A673 (cell line): ENCODE results near the gene CARD6. TPM values are rescaled to one million over a fixed set of nuclear protein-coding genes. Genes with fewer than 3 reads are reported as not detected.
"Not testable (repeated sequence)": the region's sequence is repeated elsewhere in the genome, so short reads cannot be mapped to it uniquely, and the experiment has no call there.

Experiments used
- BruUV-seq: library from RNA; stranded (reverse); fragments of 400-500 nt; replicated peaks from 2 replicates; lab custom pipeline; 2021; lab: Mats Ljungman, UMichigan
- CTCF ChIA-PET: fragments of 300-600 bp; sonication (Branson Sonifier 250); formaldehyde crosslinking; loops from one replicate; lab custom pipeline; 2022; ENCODE audit warnings: antibody characterized with exemption; lab: Charles Lee
- POLR2A ChIA-PET: fragments of 300-600 bp; sonication (Branson Sonifier 250); formaldehyde crosslinking; loops from one replicate; lab custom pipeline; 2022; ENCODE audit warnings: antibody characterized with exemption; ENCODE audit not compliant: low non-redundant PET; lab: Charles Lee
- DNase-seq: peaks from one replicate; pipeline ENCODE4 v3.0.0-alpha.2; 2015; ENCODE audit warnings: low spot score
- H3K27ac ChIP-seq: fragments of 200-600 bp; sonication (generic); 2 replicates; pipeline ENCODE4 v1.5.1; 2016; ENCODE audit warnings: mixed run types, low read depth, mild to moderate bottlenecking, mixed read lengths, antibody characterized with exemption, low read length; ENCODE audit not compliant: poor library complexity, severe bottlenecking
- H3K27me3 ChIP-seq: fragments of 200-600 bp; sonication (generic); replicated peaks from 2 replicates; pipeline ENCODE4 v1.6.1; 2017; ENCODE audit warnings: mixed run types, low read depth, mild to moderate bottlenecking, mixed read lengths, antibody characterized with exemption, low read length; ENCODE audit not compliant: insufficient read depth, poor library complexity
- H3K36me3 ChIP-seq: fragments of 200-600 bp; sonication (generic); 2 replicates; pipeline ENCODE4 v1.6.1; 2016; ENCODE audit warnings: mixed run types, mild to moderate bottlenecking, mixed read lengths, antibody characterized with exemption, low read length; ENCODE audit not compliant: insufficient read depth, poor library complexity, severe bottlenecking
- H3K4me1 ChIP-seq: fragments of 200-600 bp; sonication (generic); 2 replicates; pipeline ENCODE4 v1.6.1; 2017; ENCODE audit warnings: mixed run types, mild to moderate bottlenecking, mixed read lengths, antibody characterized with exemption, low read length; ENCODE audit not compliant: insufficient read depth, poor library complexity, severe bottlenecking
- H3K4me3 ChIP-seq: fragments of 200-600 bp; sonication (generic); 2 replicates; pipeline ENCODE4 v1.5.1; 2016; ENCODE audit warnings: low read depth, mixed run types, mild to moderate bottlenecking, mixed read lengths, low read length; ENCODE audit not compliant: poor library complexity, severe bottlenecking
- H3K9me3 ChIP-seq: fragments of 200-600 bp; sonication (generic); 2 replicates; pipeline ENCODE4 v1.6.1; 2016; ENCODE audit warnings: mixed run types, low read depth, mild to moderate bottlenecking, mixed read lengths, antibody characterized with exemption, low read length; ENCODE audit not compliant: poor library complexity, severe bottlenecking
- CTCF ChIP-seq: fragments of 300-800, 200-600 bp; sonication (generic); conservative IDR thresholded peaks from 2 replicates; pipeline ENCODE4 v1.5.1; 2017; ENCODE audit warnings: low read depth, mild to moderate bottlenecking, antibody characterized with exemption, low read length, moderate library complexity, mixed read lengths
- EZH2 ChIP-seq: fragments of 200-600 bp; sonication (generic); IDR thresholded peaks from 2 replicates; pipeline ENCODE4 v1.6.1; 2017; ENCODE audit warnings: borderline replicate concordance, low read depth, mild to moderate bottlenecking, mixed read lengths, antibody characterized with exemption, low read length; ENCODE audit not compliant: poor library complexity, severe bottlenecking
- intact Hi-C: fragments of 100-400 bp; cut with micrococcal nuclease; formaldehyde crosslinking; loops from one replicate; pipeline ENCODE4 v1.10.0; 2022; ENCODE audit not compliant: unreplicated experiment
- total RNA-seq: library from RNA; stranded (reverse); gene quantifications from 2 replicates; pipeline ENCODE4 v1.2.3, GENCODE V29; 2021

The CARD6 gene
- total RNA-seq, 1 experiment from 2014 or later: 8.9 TPM

- Histone ChIP-seq H3K27ac (no peak overlapping the region), H3K36me3 (no peaks in the 10 kb centered on the region), H3K9me3 (no peaks in the 10 kb centered on the region), H3K4me3 (no peak overlapping the region), H3K4me1 (peaks cover 9% of the 10 kb centered on the region), H3K27me3 (no peaks in the 10 kb centered on the region)
- intact Hi-C loops: loop anchor here (10.0 kb wide), 2 partner anchors 1156 to 1286 kb away; no protein-coding TSS in a partner anchor
- no peak for DNase-seq
- POLR2A ChIA-PET: no interaction called here
- CTCF ChIA-PET: no interaction called here
- TF ChIP-seq CTCF (no peak), EZH2 (no peak)
- no TSS peak for BruUV-seq
Measured at GRCh38 chr5:40871177-40871576, 30.0 kb downstream of the CARD6 start.

DNA sequence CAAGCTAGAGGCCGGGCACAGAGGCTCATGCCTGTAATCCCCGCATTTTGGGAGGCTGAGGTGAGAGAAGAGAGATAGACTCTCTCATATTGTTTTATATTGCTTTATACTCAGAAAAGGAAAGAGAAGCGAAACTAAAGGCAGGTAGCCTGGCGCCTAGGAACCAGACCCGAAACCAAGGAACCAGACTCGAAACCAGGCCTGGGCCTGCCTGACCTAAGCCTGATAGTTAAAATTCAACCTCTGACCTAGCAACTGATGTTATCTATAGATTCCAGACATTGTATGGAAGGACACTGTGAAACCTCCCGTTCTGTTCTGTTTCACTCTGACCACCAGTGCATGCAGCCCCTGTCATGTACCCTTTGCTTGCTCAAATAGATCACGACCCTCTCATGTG lies 31.1 kb downstream of the CARD6 start:
- CTCF ChIA-PET, H3K36me3 ChIP-seq, H3K9me3 ChIP-seq, H3K27me3 ChIP-seq, H3K4me3 ChIP-seq, H3K27ac ChIP-seq, DNase-seq, BruUV-seq, POLR2A ChIA-PET, H3K4me1 ChIP-seq: not testable (repeated sequence)
- intact Hi-C loops: loop anchor here (10.0 kb wide), 2 partner anchors 1157 to 1287 kb away; no protein-coding TSS in a partner anchor

DNA sequence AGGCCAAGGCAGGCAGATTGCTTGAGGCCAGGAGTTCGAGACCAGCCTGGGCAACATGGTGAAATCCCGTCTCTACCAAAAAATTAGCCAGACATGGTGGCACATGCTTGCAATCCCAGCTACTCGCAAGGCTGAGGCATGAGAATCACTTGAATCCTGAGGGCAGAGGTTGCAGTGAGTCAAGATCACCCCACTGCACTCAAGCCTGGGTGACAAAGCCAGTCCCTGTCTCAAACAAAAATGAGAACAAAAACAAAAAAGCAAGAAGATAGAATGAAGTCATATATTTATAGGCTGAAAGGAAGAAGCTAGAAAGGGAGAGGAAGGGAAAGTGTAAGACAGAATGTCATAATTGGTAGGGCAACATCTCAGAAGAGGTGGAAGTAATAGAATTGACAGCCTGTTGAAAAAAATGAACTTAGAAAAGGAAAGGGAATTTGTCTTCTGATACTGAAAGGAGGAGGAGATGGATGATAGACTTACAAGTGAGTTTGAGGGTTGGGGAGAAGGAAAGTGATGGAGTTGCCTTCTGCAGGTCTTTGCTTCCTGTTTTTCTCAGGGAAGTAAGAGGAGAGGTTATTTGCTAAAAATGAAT lies 32.2 kb downstream of the CARD6 start:
- intact Hi-C loops: loop anchor here (10.0 kb wide), 2 partner anchors 1159 to 1289 kb away; no protein-coding TSS in a partner anchor
- Histone ChIP-seq H3K9me3 (no peaks in the 10 kb centered on the region), H3K27me3 (no peaks in the 10 kb centered on the region), H3K36me3 (no peaks in the 10 kb centered on the region), H3K4me3 (no peak overlapping the region), H3K27ac (no peak overlapping the region), H3K4me1 (peaks cover 9% of the 10 kb centered on the region)
- POLR2A ChIA-PET: no interaction called here
- DNase-seq: no peak
- BruUV-seq: no TSS peak
- CTCF ChIA-PET: no interaction called here
- TF ChIP-seq EZH2 (no peak), CTCF (no peak)

GRCh38 chr5:40875958-40876357 lies 34.8 kb downstream of the CARD6 start:
- no peaks in the 10 kb centered on the region for H3K27me3 ChIP-seq

More at GRCh38 chr5:40875958-40876357, 34.8 kb downstream of the CARD6 start:
- ChIA-PET CTCF (no interaction called here), POLR2A (no interaction called here)
- no peak for DNase-seq
- TF ChIP-seq EZH2: no peak
- TF ChIP-seq CTCF: no peak
- H3K4me3 ChIP-seq: no peak overlapping the region
- intact Hi-C loops: loop anchor here (5.0 to 10.0 kb wide), 4 partner anchors 34 to 1291 kb away; partner anchors contain the start of gene CARD6
- H3K36me3 ChIP-seq: no peaks in the 10 kb centered on the region
- H3K9me3 ChIP-seq: no peaks in the 10 kb centered on the region
- no peak overlapping the region for H3K27ac ChIP-seq
- BruUV-seq: no TSS peak
- H3K4me1 ChIP-seq: no peaks in the 10 kb centered on the region
